Kidney glomerular epithelial cell (primary cell): Measurements from ENCODE around the gene BMP7.

Experiments used
- DNase-seq: peaks from one replicate; lab custom pipeline; 2025; lab: John Stamatoyannopoulos, UW

BMP7 gene

DNA sequence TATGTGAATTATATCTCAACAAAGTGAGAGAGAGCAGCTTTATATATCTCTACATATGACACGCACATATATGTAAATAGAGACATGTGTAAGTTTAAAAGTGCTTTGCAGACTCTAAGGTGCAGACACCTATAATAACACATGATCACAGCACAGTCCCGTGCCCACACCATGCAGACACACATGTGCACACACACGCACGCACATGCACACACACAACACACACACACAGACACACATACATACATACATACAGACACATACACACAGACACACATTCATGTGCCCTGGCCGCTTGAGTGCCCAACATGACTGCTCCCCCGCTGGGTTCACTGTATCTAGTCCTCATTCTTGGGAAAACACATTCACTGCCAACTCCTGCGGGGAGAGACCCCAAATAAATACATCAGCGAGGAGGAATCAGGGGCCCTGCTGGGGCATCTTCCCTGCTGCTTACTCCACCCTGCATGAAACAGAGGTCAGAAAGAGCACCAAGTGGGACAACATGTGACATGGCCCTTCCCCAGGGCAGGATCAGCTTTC, 121.3 kb downstream of the BMP7 start:
- no peak for DNase-seq

DNA sequence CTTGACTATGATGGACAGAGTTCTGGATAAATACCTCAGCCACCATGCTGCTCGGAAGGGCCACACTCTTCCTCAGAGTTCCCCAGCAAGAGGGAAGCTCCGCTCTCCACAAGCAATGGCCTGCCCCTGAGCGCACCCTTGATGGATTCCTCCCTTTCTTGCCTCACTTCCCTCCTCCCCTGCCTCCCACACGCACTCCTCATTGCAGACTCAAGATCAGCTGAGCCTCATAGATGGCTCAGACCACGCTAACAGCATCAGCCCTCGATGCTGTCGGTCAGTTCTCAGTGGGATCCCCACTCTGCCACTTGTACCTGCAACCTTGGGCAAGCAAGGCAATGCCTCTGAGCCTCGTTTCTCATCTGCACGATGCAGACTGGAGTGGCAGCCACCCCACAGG, 123.3 kb downstream of the BMP7 start:
- DNase-seq: no peak

DNA sequence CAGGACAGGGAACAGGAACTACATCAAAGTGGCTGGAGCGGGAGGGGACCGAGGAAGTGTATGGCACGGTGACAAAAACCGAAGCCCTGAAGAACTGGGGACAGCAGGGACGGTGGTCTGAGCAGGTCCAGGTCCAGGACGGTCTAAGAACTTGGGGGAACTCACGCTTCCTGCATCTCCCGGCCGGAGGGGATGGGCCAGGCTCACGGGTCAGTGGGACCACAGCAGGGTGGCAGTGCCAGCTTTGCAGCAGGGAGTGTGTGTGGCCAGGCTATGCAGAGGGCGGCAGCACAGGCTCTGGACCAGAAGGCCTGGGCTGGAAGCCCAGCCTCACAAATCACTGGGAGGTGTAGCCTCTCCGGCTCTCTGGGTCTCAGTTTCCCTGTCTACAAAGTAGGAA, 123.8 kb downstream of the BMP7 start:
- DNase-seq: no peak

DNA sequence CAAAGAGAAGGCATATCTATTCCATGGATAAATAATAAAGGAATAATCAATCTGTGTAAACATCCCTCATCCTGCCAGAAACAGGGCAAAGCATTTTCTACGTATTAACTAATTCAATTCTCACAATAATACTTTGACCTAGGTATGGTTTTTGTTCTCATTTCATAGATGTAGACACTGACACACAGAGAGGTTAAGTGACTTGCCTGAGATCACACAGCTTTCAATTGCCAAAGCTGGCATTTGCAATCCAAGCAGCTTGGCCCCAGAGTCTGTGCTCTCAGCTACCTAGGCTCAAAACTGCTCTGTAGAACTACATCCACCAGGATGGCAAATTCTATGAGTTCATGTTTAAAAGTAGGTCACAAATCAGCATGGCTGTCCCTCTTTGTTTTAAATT, 124.9 kb downstream of the BMP7 start:
- no peak for DNase-seq

DNA sequence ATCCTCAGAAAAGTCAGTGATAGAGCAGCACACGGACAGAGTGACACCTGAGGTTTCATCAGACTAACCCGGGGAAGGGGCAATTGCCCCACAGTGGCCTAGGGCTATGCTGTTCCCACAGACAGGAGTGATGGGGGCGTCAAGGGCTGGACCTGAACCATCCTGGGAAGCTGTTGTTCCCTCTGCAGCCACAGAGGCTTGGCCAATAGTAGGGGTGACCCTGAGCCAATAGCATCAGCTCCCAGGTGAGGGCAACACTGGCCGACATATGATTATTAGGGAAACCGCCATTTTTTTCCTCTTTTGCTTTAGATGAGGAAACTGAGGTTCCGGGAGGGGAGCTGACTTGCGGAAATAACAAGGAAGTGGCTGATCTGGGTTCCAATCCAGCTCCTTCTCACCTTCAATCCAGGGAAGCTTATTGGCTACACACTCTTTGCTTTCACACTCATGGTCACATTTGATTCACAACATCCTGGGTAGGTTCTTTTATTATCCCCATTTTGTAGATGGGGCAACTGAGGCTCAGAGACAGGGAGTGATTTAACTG, 126.0 kb downstream of the BMP7 start:
- DNase-seq: no peak

DNA sequence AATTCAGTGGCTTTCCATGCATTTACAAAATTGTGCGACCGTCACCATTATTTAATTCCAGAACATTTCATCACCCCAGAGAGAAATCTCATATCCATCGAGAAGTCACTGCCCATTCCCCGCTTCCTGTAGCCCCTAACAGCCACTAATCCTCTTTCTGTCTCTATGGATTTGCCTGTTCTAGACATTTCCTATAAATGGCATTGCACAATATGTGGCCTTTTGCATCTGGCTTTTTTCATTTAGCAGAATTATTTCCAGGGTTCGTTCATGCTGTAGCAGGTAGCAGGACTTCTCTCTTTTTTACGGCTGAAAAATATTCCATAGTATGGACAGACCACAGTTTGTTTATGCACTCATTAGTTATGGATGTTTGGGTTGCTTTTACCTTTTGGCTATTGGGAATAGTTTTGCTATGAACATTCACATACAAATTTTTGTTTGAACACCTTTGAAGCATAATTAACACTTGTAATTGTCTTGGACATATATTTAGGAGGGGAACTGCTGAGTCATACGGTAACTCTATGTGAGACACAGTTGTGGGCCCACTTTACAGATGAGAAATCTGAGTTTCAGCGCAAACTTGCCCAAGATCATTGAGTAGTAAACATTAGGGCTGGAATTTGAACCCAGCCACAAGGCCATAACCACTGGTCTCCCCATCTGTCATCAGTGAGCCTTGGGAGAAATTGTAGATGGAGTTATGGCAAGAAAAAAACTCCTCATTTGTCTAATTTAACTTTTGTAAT, 126.9 kb downstream of the BMP7 start:
- no peak for DNase-seq

DNA sequence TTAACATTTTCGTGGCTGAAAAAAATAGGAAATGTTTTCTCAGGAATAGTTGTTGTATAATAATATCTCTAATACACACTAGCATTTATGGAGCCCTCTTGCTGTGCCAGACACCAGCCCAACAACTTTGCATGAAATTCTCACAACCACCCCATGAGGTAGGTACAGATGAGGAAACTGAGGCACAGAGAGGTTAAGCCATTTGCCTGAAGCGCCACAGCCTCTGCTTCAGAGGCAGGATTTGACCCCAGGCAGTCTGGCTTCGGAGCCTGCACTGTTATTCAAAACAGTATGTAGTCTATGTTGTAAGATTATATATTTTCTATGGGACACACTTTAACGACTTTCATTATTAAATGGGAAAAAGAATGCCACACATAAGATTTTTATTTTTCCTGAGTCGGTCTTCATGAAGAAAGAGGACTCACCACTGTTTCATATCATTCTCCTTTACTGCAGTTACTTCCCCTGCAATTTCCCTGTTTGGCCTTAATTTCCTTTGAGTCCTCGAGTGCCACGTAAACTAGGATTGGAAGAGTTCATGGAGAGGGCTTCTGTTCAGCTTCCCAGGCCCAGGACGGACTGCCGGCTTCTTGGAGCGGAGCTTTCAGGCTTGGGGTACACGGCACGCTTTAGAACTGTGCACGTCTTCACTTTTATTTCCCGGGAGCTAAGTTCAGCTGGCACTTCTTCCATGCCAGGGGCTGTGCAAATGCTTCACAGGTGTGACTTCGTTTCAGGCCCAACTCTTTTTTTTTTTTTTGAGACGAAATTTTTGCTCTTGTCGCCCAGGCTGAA, 128.0 kb downstream of the BMP7 start:
- DNase-seq: no peak

DNA sequence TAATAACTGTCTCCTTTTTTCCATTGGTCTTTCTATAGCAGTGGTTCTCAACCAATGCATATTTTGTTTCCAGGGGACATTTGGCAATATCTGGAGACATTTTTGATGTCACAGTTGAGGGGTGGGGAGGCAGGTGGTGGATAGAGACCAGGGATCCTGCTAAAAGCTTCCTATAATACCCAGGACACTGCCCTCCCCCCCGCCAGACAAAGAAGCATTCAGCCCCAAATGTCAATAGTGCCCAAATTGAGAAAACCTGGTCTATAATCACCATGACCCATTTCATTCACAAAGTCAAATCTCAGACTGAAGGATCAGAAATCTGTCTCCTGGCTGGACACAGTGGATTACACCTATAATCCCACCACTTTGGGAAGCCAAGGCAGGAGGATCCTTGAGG, 128.8 kb downstream of the BMP7 start:
- no peak for DNase-seq

DNA sequence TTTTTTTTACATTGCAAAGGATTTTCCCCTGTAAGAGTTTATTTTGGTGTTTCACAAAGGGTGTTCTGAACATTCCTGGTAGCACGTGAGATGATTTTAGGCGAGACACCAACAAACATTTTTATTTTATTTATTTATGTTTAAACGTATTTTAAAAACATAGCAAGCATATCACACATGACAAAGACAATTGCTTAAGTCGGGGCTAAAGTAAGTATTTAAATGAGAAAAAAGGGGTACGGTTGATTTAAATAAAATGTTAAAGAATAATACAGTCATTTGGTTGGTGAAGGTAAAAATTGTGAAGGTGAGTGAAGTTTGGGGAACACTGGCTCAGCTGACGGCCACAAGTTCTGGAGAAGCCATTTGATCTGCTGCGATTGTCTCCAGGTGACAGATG, 129.7 kb downstream of the BMP7 start:
- DNase-seq: no peak

DNA sequence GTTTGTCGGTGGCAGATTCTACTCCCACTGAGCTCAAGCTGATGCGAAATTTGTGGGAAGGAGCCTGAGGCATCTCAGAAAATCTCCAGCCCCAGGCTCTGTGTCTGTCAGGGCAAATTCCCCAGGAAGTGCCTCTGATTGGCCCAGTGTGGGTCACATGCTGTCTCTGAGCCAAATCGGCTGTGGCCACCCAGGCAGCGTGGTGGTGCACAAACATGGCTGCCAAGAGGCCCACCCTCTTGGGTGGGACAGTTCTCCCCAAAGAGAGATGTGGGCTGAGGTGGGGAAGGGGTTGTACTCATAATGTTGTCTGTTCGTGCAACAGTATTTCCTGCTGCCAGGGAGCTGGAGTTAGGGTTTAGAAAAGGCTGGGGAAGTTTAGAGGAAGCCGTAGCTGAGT, 130.6 kb downstream of the BMP7 start:
- DNase-seq: no peak

DNA sequence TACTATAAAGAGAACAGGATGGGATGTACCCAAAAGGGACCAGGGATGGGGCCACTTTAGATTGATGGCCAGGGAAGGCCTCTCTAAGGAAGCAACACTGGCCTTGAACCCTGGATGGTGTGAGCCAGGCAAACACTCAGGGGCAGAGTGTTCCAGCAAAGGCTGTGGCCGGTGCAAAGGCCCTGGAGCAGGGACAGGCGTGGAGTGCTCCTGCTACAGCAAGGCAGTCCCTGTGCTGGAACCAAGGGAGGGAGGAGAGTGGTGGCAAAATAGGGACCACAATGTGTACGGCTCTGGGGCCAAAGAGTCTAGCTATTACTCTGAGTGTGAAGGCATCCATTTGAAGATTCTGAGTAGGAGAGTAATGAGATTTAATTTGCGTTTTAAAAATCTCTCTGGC, 131.6 kb downstream of the BMP7 start:
- DNase-seq: no peak

DNA sequence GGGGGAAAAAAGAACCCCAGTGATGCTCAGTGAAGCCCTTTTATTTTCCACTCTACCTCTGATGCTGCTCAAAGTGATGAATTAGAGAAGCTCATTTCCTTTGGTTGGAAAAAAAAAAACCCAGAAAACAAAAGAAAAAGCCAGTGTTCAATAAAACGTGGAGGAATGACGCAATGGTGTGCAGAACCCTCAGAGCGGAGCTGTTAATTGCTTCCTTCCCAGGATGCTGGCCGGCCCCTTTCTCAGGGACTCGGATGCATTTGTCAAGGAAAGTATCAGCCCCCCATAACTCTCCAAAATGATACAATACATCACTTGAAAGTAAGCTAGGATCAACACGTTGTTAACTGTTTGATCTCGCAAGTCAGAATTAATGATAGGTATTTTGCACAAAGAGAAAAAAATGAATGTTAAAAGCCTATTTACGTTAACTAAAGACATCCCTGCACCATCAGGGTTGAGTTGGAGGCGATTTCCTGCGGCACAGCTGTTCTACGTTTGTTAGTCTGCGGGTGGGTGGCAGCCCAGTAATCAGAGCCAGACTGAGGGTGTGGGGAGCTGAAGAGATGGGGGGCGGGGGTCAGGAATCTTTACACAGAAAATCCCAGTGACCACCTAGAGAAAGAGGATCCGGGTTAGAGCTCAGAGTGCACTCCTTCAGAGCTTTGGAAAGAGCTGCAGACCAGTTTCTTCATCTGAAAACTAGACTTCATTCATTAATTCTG, 132.4 kb downstream of the BMP7 start:
- no peak for DNase-seq

DNA sequence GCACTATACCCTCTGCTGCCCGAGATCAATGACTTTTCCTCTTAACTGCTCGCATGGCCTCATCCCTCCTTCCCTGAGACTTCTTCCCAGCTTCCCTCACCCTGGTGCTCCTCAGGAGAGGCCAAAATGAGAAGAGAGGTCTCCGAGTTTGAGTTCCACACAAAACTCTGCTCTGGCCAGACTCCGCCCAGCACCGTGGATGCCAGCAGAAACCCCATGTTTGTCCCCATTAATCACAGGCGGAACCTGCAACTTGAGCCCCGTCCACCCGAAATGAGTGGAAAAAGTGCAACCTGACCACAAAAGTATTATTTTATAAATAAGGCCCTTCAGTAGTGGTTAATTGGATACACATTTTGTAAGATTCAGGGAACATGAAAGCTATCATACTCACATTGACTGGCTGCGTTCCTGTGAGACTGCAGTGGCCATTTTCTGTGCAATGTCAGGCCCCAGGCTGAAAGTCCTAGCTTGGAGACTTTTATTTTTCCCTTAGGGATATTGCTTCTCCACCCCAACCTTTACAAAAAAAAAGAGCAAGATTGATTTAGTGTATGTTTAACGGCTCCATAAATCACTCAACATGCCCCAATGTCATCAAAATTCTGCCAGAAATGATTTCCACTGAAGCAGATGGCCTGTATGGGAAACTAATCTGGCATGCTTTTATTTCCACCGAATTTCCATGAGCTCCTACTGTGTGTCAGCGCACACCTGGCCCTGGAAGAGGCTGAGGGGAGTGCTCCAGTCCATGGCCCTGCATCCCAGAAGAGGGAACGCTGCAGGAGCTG, 134.6 kb downstream of the BMP7 start:
- no peak for DNase-seq

DNA sequence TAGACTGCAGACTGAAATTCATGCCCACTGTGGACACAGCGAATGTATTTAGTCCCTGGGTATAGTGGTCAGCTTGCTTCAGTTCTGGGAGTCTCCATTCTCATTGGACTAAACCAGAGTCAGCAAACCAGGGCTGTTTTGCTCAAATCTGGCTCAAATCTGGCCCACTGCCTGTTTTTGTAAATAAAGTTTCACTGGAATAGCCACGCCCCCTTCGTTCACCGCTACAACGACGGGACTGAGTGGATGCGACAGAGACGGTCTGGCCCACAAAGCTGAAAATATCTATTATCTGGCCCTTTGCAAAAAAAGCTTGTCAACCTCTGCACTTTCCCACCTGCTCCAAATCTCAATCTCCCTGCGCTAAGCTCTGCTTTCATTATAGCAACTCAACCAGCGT, 135.4 kb downstream of the BMP7 start:
- DNase-seq: no peak

DNA sequence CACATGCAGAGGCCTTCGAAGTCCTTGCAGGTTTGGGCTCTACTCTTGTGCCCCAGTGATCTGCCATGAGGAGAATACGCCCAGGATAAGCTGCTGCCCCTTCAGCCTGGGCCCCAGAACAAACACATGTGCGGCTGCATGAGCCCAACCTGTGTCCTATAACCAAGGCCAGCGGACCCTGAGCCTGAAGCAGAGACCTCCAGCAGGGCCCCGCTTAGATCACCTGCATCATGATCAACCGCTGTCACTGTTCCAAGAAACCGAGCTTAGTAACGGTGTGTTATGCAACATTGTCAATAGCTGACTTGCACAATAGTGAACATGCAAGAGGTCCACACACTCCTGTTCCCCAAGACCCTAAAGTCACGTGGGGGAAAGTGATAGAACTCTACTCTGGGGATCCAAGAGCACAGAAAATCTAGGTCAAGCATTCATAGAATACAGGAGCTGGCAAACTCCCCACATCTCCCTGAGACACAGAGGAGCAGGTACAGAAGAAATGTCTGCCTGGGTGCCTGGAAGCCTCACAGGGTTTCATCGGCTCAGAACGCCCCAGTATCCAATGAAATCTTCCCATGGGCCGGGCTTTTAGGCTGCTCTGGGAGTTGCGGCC, 136.2 kb downstream of the BMP7 start:
- DNase-seq: no peak

DNA sequence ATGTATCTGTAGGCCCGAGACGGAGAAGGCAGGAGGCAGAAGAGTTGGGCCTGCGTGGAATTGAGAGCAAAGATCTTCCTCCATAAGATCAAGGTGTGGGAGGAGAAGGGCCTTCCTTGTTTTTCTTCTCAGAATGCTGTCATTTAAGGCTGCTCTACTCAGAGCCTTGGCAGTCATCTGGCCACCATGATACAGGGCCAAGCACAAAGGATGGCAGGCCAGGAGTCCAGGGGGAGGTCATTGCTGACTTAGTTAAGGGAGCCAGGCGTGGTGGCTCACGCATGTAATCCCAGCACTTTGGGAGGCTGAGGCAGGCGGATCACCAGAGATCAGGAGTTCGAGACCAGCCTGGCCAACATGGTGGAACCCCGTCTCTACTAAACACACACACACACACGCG, 137.1 kb downstream of the BMP7 start:
- DNase-seq: no peak

DNA sequence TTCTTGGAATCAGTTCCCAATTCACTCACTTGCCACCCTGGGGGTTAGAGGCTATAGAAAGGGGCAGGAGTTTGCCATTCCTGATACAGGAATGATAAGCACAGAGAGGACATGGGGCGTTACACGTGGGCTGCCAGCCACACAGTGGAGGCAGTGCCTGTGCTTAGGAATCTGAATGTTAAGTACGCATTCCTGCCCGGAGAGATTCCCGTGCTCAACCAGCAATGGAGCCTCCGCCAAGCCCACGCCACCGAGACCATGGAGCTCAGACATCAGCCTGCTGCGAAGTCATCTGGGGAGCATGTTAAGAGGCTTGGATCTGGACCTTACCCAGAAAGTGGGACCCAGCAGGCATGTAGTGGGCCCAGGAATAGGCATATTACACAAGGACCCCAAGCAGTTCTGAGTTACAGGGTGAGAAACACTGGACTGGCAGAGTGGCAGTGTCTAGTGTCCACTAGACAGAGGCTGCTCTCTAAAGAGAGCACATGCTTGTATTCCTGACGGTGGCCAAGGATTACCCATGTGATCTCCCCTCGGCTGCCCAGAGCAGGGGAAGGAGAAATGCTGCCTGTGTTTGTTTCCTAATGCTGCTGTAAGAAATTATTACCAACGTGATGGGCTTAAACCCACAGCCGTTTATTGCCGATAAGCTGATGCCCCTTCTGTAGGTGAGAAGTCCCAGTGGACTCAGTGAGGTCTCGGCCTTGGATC, 138.2 kb downstream of the BMP7 start:
- no peak for DNase-seq

DNA sequence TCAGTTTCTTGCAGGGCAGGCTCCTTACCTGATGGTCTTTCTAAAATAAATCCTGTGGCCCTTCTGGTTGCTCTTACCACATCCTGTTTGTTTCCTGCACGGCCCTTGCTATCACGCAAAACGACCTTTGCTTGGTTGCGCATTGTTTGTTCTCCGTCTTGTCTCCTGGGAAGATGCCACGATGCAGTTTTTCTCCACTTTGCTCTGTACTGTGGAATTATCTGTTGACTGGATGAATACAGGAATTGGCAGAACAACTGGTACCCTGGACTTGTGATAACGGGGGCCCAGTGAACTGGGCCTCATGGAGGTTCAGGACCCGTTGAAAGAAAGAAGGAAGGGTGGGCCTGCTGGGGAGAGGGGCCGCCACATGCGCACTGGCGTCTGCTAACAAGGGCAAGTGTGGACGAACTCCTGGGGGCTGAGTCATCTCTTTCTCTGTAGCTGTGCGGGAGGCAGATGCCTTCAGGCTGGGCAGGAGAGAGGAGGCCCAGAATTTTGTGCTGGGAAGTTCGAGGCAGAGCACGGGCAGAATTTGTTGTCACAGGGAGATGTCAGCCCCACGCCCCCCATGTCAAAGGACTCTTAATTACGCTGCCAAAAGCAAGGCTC, 139.9 kb downstream of the BMP7 start:
- DNase-seq: no peak

DNA sequence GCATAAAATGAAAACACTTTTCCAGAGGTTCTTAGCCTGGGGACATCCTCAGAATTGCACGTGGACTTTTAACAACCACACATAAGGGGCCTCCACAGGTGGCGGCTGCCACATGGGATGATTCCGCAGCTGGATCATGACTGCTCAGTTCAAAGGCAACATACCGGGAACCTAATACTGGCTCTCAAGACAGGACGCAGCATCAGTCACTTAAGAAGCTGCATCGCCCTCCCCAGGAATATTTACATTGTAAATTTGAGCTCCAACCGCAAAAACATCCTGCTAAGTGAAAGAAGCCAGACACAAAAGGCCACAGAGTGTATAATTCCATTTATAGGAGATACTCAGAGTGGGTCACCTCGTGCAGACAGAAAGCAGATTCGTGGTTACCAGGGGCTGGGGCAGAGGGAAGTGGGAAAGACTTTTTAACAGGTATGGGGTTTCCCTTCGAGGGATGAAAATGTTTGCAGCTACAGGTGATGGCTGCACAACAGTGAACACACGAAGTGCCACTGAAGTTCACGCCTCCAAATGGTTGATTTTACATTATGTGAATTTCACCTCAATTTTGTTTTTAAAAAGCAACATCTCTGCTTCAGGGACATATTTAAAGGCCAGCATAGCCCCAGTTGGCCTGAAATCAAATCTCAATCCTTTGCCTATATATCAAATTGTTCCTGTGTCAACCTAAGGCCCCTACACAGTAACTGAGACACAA, 141.5 kb downstream of the BMP7 start:
- DNase-seq: no peak
